Umbilical cord (tissue), 2 donors: ENCODE measurements around the gene CHCHD6. TPM values are rescaled to one million over a fixed set of nuclear protein-coding genes. Genes with fewer than 3 reads are reported as not detected.

Experiments used
- DNase-seq: peaks from one replicate; pipeline ENCODE4 v3.0.0-alpha.2; 2015; ENCODE audit warnings: low spot score
- total RNA-seq: library from RNA; depleted of rRNA; stranded (reverse); fragments of >200 nt; gene quantifications from one replicate; pipeline ENCODE4 v1.2.3, GENCODE V29; 2014; ENCODE audit warnings: low replicate concordance; ENCODE audit not compliant: insufficient read depth

CHCHD6 gene
- total RNA-seq, 1 donor from 2014 or later = 11.8 TPM

- DNase-seq = no peak
Measured at GRCh38 chr3:126921085-126921824, 217.2 kb downstream of the CHCHD6 start.

- no peak for DNase-seq
Measured at GRCh38 chr3:126922466-126922865, 218.4 kb downstream of the CHCHD6 start.

- no peak for DNase-seq
Measured at GRCh38 chr3:126923423-126923822, 219.4 kb downstream of the CHCHD6 start.

GRCh38 chr3:126923895-126924294, 219.9 kb downstream of the CHCHD6 start:
- no peak for DNase-seq

GRCh38 chr3:126924458-126924857, 220.4 kb downstream of the CHCHD6 start:
- DNase-seq = no peak

- DNase-seq = peak; percentile 19
Measured at GRCh38 chr3:126925411-126926171, 221.6 kb downstream of the CHCHD6 start.

- peak; percentile 21 for DNase-seq
Measured at GRCh38 chr3:126926684-126927400, 222.8 kb downstream of the CHCHD6 start.

- DNase-seq = no peak
Measured at GRCh38 chr3:126927401-126927750, 223.3 kb downstream of the CHCHD6 start.

- no peak for DNase-seq
Measured at GRCh38 chr3:126927846-126928245, 223.8 kb downstream of the CHCHD6 start.

GRCh38 chr3:126928921-126929474, 225.0 kb downstream of the CHCHD6 start:
- no peak for DNase-seq

- DNase-seq = no peak
Measured at GRCh38 chr3:126930936-126931600, 227.0 kb downstream of the CHCHD6 start.

- DNase-seq = no peak
Measured at GRCh38 chr3:126931806-126932187, 227.8 kb downstream of the CHCHD6 start.

GRCh38 chr3:126932188-126932931, 228.3 kb downstream of the CHCHD6 start:
- DNase-seq = peak; percentile 71

GRCh38 chr3:126934031-126934531, 230.0 kb downstream of the CHCHD6 start:
- DNase-seq = peak; percentile 93

GRCh38 chr3:126934991-126935390, 231.0 kb downstream of the CHCHD6 start:
- no peak for DNase-seq

GRCh38 chr3:126935756-126936509, 231.9 kb downstream of the CHCHD6 start:
- DNase-seq = no peak

GRCh38 chr3:126936853-126937425, 232.9 kb downstream of the CHCHD6 start:
- DNase-seq = no peak

GRCh38 chr3:126937533-126937932, 233.5 kb downstream of the CHCHD6 start:
- DNase-seq = no peak

- DNase-seq = no peak
Measured at GRCh38 chr3:126937973-126938372, 233.9 kb downstream of the CHCHD6 start.
